ENCODE measurements around the gene PCGF1.
A peak's percentile ranks its signal among the peaks of the same experiment; 100 is the strongest.

PCGF1 gene

GRCh38 chr2:74507145-74507925 lies at the start of gene PCGF1:
Gene PCGF1, minus strand, starts transcription at chr2:74507695. Its CDS starts 27 bp downstream, at chr2:74507668.
- DNase-seq, result peak; percentile 61 to 99 (median 94)

- no peak for DNase-seq
Observed at GRCh38 chr2:74556831-74557370, 49.4 kb upstream of the PCGF1 start.

GRCh38 chr2:74556159-74556558 lies 48.7 kb upstream of the PCGF1 start:
- DNase-seq, result no peak

- DNase-seq, result peak in 5 of 56 donors; percentile 6 to 32 (median 13)
Observed at GRCh38 chr2:74555610-74556103, 48.2 kb upstream of the PCGF1 start.

DNA sequence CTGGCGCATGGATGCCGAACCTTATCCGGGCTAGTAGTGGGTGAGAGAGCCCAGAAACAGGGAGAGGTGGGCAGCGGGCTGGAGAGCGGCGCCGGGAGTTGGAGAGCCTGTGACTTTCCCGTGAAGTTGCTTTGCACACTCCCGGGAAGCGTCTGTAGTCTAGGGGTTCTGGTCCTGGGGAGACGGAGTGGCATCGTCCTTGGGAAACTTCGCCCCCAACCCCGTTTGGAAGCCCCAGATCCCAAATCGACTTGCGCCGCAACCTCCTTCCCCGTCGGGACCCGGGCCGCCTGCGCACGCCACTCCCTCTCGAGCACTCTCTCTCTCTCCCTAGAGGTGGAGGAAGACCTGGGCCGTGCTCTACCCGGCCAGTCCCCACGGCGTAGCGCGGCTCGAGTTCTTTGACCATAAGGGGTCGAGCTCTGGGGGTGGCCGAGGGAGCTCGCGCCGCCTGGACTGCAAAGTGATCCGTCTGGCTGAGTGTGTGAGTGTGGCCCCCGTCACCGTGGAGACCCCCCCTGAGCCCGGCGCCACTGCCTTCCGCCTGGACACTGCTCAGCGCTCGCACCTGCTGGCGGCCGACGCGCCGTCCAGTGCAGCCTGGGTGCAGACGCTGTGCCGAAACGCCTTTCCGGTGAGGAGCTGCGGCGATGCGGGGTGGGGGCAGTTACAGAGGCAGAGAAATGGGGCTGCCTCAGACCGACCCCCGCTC lies 47.5 kb upstream of the PCGF1 start:
- DNase-seq, result peak in 2 of 56 donors; percentile 33 to 50

DNA sequence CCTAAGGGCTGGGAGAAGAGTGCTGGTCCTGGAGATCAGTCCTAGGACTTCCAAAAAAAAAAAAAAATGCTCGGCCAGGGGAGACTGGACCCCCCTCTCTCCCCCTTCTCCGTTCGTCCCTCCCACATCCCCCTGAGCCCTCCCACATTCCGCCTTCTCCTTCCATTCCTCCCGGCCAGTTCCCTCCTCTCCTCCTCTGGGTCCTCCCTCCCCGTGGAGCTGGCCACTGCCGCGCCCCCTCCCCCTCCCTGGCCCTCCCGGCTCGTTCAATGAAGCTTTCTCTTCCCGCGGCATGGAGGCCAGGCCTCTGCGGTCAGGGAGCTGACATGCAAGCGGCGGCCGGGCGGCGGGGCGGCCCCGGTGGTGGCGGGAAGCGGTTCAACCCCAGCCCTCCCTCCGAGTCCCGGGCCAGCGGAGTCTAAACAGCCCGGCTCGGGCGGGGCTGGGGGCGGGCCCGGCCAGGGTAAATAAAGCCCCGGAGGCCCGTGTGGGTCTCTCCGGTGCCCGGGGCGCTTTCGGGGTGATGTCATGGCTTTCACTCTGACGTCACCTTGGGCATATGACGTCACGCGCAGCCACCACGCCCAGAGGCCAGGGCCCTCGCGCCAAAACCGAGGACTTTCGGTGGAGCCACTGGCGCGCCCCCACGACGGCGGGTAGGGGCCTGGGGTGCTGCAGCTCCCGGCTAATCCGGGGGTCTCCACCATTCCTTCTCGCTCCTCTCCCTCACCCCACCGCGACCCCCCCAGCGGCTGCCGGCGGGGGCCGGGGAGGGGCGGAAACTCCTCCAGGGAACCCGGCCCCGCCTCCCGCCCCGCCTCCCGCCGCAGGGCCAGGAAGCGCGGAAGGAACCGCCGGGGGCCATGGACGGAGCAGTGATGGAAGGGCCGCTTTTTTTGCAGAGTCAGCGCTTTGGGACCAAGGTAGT lies 46.7 kb upstream of the PCGF1 start, which contains the start of the genes DOK1 and LOXL3:
Gene DOK1, plus strand, starts transcription at position 829 of the 928 bp plus-strand sequence. Its CDS starts 35 bp downstream, at position 864.
Gene LOXL3, minus strand, starts transcription at position 51 of the 928 bp plus-strand sequence. CDS start 1,308 bp downstream, outside the sequence.
- DNase-seq, result peak in 48 of 56 donors; percentile 26 to 88 (median 58)

DNA sequence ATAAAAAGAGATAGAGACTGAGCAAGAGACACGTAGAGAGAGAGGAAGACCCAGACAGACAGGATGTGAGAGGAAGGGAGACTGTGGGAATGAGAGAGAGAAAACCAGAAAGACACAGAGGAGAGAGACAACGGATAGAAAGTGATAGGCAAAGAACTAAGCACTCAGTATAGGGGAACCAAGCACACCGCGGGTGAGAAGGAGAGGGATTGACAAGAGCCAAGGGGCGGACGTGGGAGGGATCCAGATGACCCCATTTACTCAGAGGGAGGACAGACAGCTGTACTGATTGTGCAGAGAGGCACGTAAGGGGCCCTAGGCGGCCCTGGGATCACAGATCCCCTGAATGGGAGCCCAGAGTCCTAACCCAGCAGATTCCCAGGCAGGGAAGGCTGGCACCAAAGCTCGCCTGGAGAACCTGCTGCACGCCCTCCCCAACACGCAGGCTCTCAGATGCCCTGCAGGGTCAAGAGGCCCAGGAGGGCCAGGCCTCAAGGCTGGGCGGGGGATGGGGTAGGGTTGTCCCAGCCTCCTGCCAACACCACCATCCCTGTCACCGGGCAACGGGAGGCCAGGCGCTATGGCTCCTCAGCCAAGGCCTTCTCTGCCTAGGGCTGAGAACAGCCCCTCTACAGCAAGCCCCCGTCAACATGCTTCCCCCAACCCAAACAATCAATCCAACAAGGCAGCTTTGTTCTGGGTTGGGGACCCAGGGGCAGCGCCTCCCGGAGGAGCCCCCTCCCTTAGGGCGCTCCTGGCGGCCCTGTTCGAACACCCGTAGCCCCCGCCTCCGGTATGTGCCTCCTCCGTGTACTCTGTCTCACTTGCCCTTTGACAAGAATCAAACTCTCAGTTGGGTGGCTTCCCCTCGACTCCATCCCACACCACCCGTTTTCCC lies 45.7 kb upstream of the PCGF1 start:
- peak in 11 of 56 donors; percentile 14 to 54 (median 25) for DNase-seq

- no peak for DNase-seq
Observed at GRCh38 chr2:74551942-74552913, 44.7 kb upstream of the PCGF1 start.

DNA sequence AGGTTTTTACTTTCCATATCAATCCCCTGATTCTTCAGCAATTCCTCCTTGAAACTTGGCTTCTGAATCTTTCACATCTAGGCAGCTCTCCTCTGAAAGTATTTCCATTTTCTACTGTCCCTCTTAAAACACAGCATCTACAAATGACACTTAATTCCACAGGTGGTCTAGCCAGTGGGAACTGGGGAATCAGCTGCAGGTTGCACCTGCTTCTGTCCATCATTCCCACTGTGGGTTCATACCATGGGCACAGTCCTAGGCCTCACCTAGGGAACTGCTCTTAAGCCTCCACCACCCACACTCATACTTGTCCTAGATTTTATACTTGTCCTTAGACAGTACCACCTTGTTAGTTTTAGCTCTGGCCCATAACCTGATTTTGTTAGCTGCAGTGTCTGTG lies 44.0 kb upstream of the PCGF1 start:
- no peak for DNase-seq

- DNase-seq, result no peak
Observed at GRCh38 chr2:74550231-74550630, 42.7 kb upstream of the PCGF1 start.

GRCh38 chr2:74548900-74549826 lies 41.7 kb upstream of the PCGF1 start:
- peak in 8 of 56 donors; percentile 6 to 44 (median 20) for DNase-seq

- DNase-seq, result no peak
Observed at GRCh38 chr2:74548285-74548899, 40.9 kb upstream of the PCGF1 start.

- DNase-seq, result no peak
Observed at GRCh38 chr2:74546004-74546403, 38.5 kb upstream of the PCGF1 start.

DNA sequence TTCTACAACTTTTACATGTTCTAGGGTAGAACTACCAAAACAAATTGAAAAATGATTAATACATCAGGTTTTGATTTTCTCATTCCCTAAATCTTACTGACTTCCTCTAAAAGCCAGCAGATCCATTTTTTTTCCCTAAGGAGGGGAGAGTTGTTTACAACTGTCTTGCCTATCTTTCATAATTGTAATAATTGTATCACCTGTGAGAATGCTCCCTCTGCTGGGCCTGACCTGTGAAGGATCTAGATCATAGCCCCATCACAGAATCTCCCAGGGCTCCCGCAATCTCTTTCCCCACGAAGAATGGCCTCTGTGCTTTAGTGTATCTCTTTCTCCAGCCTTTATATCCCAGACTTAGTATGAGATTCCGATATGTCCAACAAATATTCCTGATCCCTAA lies 37.1 kb upstream of the PCGF1 start:
- DNase-seq, result no peak

DNA sequence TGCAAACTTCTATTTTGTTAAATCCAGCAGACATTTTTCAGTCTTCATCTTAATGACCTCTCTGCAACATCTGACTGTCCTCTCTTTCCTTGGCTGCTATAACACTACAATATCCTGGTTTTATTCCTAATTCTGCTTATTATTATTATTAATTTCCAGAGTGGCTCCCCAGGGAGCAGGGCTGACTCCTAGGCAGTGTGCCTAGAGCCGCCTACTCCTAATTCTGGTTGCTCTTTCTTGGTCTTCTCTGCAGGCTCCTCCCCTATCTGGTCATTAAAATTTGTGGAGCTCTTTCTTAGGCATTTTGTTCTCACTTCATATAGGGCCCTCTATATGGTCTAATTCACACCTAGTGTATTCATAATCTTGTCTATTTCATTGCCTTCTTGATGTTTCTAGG lies 35.5 kb upstream of the PCGF1 start:
- no peak for DNase-seq

- no peak for DNase-seq
Observed at GRCh38 chr2:74540291-74540690, 32.8 kb upstream of the PCGF1 start.

GRCh38 chr2:74538881-74539339 lies 31.4 kb upstream of the PCGF1 start:
- no peak for DNase-seq
